Measurements from ENCODE around the gene AP1G2.

Gene AP1G2

GRCh38 chr14:23550812-23551265 is 16.8 kb downstream of the AP1G2 start:
- Histone ChIP-seq H3K36me3 (ENCODE audit: insufficient read depth, low read length) (no peaks in the 10 kb centered on the region), H3K9me3 (ENCODE audit: low read length) (no peaks in the 10 kb centered on the region), H3K9ac (ENCODE audit: low read length) (no peak overlapping the region), H3K4me1 (ENCODE audit: insufficient read depth, low read length) (peaks cover 6% of the 10 kb centered on the region), H3K4me3 (ENCODE audit: low read depth in 1 of 2, low read length in 2 of 2) (peak overlapping the region; percentile 82 to 88), H3K27ac (ENCODE audit: low read depth, low read length) (peak overlapping the region; percentile 76), H3K27me3 (ENCODE audit: control insufficient read depth in 1 of 2, insufficient read depth in 2 of 2, low read length in 2 of 2) (no peaks in the 10 kb centered on the region)

DNA sequence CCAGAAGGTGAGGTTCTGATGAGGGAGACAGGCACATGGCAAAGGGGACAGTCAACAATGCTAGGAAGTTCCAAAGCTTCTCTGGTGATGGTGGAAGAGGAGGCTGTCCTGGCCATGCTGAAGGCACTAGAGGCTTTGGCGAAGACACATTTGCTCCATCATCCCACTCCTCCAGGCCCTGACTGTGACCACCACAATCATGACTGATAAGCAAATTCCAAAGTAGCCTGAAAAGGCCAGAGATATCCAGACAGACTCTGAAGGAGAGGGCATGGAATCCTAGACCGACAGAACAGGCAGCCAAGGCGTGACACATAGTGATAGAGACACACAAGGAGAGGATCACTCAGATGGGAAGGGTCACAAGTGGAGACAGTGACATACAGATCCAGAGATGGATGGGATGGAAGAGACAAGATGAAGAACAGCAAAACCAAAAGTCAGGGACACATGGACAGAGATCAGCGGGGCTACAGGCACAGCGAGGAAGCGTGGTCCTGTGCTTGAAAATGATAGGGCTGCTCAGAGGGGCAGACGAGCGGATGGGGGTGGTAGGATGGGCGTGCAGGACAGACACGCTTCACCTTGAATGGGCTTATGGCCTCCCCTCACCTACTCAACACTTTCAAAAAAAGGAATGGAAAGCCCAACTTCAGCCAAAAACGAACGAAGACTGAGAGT is 17.3 kb downstream of the AP1G2 start:
- Histone ChIP-seq H3K27ac (ENCODE audit: low read depth, low read length) (no peak overlapping the region), H3K9me3 (ENCODE audit: low read length) (no peaks in the 10 kb centered on the region), H3K27me3 (ENCODE audit: control insufficient read depth in 1 of 2, insufficient read depth in 2 of 2, low read length in 2 of 2) (no peaks in the 10 kb centered on the region), H3K4me3 (ENCODE audit: low read depth in 1 of 2, low read length in 2 of 2) (peak overlapping the region; percentile 82 to 88), H3K36me3 (ENCODE audit: insufficient read depth, low read length) (no peaks in the 10 kb centered on the region), H3K4me1 (ENCODE audit: insufficient read depth, low read length) (peaks cover 6% of the 10 kb centered on the region), H3K9ac (ENCODE audit: low read length) (no peak overlapping the region)

DNA sequence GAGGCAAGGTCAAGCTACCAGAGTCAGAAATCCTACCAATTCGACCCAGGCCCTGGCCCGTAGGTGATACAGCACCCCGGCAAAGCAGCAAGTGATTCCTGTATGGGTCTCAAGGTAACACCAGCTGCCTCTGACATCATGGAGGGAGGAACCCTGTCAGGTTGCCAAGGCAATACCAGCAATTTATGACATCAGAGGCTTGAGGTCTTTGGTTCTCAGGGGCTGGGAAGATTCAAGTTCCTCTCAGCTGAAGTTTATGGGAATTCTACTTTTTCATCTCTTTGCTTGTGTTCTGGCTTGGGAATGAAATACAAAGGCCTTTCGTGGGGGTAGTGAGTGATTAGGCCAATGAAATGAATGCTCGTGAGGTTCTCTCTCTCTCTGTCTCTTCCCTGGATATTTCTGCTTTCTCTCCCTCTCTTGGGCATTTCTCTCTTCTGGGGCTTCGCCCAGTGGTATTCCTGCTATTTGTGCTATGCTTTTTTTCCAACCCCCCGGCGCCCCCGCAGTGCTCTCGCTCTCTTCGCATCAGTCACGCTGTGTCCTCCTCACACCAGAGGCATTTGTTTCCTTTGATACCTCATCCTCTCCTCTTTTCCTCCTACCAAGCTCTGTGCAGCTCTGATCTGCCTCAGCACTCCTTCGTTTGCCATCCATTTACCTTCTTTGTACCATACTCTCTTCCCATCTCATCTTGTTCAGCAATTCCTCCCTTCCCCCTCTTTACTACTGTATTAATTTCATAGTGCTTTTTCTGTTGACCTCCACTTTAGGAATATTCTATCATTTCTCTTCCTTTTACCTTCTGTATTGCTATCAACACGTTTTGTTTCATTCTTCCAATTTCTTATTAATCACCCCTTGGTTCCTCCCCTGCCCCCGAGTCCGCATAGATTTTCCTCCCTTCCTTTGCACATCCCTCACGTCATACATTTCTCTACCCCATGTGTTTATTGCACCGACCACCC is 19.0 kb downstream of the AP1G2 start:
- H3K4me1 ChIP-seq (ENCODE audit: insufficient read depth, low read length): peaks cover 6% of the 10 kb centered on the region
- H3K9ac ChIP-seq (ENCODE audit: low read length): no peak overlapping the region
- no peaks in the 10 kb centered on the region for H3K36me3 ChIP-seq (ENCODE audit: insufficient read depth, low read length)
- H3K4me3 ChIP-seq (ENCODE audit: low read depth in 1 of 2, low read length in 2 of 2): no peak overlapping the region
- H3K27ac ChIP-seq (ENCODE audit: low read depth, low read length): no peak overlapping the region
- H3K27me3 ChIP-seq (ENCODE audit: control insufficient read depth in 1 of 2, insufficient read depth in 2 of 2, low read length in 2 of 2): no peaks in the 10 kb centered on the region
- H3K9me3 ChIP-seq (ENCODE audit: low read length): no peaks in the 10 kb centered on the region

- Histone ChIP-seq H3K9me3 (ENCODE audit: low read length) (no peaks in the 10 kb centered on the region), H3K27me3 (ENCODE audit: control insufficient read depth in 1 of 2, insufficient read depth in 2 of 2, low read length in 2 of 2) (no peaks in the 10 kb centered on the region), H3K36me3 (ENCODE audit: insufficient read depth, low read length) (no peaks in the 10 kb centered on the region), H3K9ac (ENCODE audit: low read length) (no peak overlapping the region), H3K27ac (ENCODE audit: low read depth, low read length) (no peak overlapping the region), H3K4me3 (ENCODE audit: low read depth in 1 of 2, low read length in 2 of 2) (no peak overlapping the region), H3K4me1 (ENCODE audit: insufficient read depth, low read length) (peaks cover 6% of the 10 kb centered on the region)
Measured at GRCh38 chr14:23547924-23548323, 19.7 kb downstream of the AP1G2 start.

DNA sequence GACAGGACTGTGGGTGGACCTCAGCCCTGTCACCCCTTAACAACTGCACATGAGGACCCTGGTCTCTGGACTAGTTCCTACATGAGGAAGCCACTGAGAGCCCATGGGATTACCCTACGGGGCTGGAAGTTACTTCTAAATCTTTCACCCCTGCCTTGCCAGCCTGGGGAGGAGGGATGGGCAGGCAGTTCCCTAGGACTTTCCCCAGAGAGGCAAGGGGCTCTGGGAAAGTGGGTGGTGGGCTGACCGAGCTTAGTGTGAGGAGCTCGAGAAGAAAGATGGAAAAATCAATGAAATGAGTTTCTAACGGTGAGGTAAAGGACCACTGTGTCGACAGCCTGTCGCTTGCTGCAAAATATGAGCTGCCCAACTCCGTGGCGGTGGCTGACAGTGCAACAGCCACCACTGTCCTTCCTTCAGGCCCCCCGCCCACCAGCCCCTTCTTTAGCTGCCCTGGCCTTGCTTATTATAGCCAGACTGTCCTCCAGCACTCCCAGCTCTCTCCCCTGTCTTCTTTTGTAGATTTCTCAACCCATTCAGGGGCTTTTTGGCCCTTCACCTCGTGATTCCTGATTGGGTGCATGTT is 21.0 kb downstream of the AP1G2 start:
- H3K4me1 ChIP-seq (ENCODE audit: insufficient read depth, low read length): peaks cover 6% of the 10 kb centered on the region
- H3K27me3 ChIP-seq (ENCODE audit: control insufficient read depth in 1 of 2, insufficient read depth in 2 of 2, low read length in 2 of 2): no peaks in the 10 kb centered on the region
- H3K4me3 ChIP-seq (ENCODE audit: low read depth in 1 of 2, low read length in 2 of 2): no peak overlapping the region
- H3K27ac ChIP-seq (ENCODE audit: low read depth, low read length): no peak overlapping the region
- no peaks in the 10 kb centered on the region for H3K9me3 ChIP-seq (ENCODE audit: low read length)
- no peaks in the 10 kb centered on the region for H3K36me3 ChIP-seq (ENCODE audit: insufficient read depth, low read length)
- no peak overlapping the region for H3K9ac ChIP-seq (ENCODE audit: low read length)

- H3K27me3 ChIP-seq (ENCODE audit: control insufficient read depth in 1 of 2, insufficient read depth in 2 of 2, low read length in 2 of 2): no peaks in the 10 kb centered on the region
- no peaks in the 10 kb centered on the region for H3K9me3 ChIP-seq (ENCODE audit: low read length)
- no peak overlapping the region for H3K27ac ChIP-seq (ENCODE audit: low read depth, low read length)
- no peak overlapping the region for H3K4me3 ChIP-seq (ENCODE audit: low read depth in 1 of 2, low read length in 2 of 2)
- no peak overlapping the region for H3K9ac ChIP-seq (ENCODE audit: low read length)
- peaks cover 6% of the 10 kb centered on the region for H3K4me1 ChIP-seq (ENCODE audit: insufficient read depth, low read length)
- no peaks in the 10 kb centered on the region for H3K36me3 ChIP-seq (ENCODE audit: insufficient read depth, low read length)
Measured at GRCh38 chr14:23545740-23546365, 21.7 kb downstream of the AP1G2 start.

- no peaks in the 10 kb centered on the region for H3K27me3 ChIP-seq (ENCODE audit: control insufficient read depth in 1 of 2, insufficient read depth in 2 of 2, low read length in 2 of 2)
- H3K4me3 ChIP-seq (ENCODE audit: low read depth in 1 of 2, low read length in 2 of 2): no peak overlapping the region
- H3K36me3 ChIP-seq (ENCODE audit: insufficient read depth, low read length): no peaks in the 10 kb centered on the region
- no peaks in the 10 kb centered on the region for H3K4me1 ChIP-seq (ENCODE audit: insufficient read depth, low read length)
- H3K9me3 ChIP-seq (ENCODE audit: low read length): no peaks in the 10 kb centered on the region
- no peak overlapping the region for H3K27ac ChIP-seq (ENCODE audit: low read depth, low read length)
- H3K9ac ChIP-seq (ENCODE audit: low read length): no peak overlapping the region
Measured at GRCh38 chr14:23544511-23545447, 22.8 kb downstream of the AP1G2 start.

GRCh38 chr14:23543403-23543802 is 24.2 kb downstream of the AP1G2 start:
- H3K9me3 ChIP-seq (ENCODE audit: low read length): no peaks in the 10 kb centered on the region
- H3K27me3 ChIP-seq (ENCODE audit: control insufficient read depth in 1 of 2, insufficient read depth in 2 of 2, low read length in 2 of 2): no peaks in the 10 kb centered on the region
- no peaks in the 10 kb centered on the region for H3K36me3 ChIP-seq (ENCODE audit: insufficient read depth, low read length)
- no peaks in the 10 kb centered on the region for H3K4me1 ChIP-seq (ENCODE audit: insufficient read depth, low read length)
- H3K4me3 ChIP-seq (ENCODE audit: low read depth in 1 of 2, low read length in 2 of 2): no peak overlapping the region
- no peak overlapping the region for H3K9ac ChIP-seq (ENCODE audit: low read length)
- H3K27ac ChIP-seq (ENCODE audit: low read depth, low read length): no peak overlapping the region

DNA sequence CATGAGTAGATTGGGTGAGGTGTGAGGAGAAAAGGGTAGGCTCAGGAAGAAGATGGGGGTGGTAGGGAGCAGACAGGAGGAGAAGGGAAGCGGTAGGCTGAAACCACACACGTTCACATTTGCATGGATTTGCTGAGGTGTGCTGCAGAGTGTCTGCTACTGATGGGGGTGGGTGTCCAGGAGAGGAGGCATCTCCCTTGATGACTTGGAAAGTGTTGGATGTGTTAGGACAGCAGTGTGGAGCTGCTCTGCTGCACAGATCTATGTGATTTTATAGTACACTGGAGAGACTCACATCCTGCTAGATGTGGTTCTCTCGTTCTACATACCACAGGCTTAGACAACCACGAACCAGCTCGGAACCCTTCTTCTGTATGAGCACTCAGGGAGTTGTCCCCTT is 25.3 kb downstream of the AP1G2 start:
- Histone ChIP-seq H3K27me3 (ENCODE audit: control insufficient read depth in 1 of 2, insufficient read depth in 2 of 2, low read length in 2 of 2) (no peaks in the 10 kb centered on the region), H3K27ac (ENCODE audit: low read depth, low read length) (no peak overlapping the region), H3K4me3 (ENCODE audit: low read depth in 1 of 2, low read length in 2 of 2) (no peak overlapping the region), H3K4me1 (ENCODE audit: insufficient read depth, low read length) (no peaks in the 10 kb centered on the region), H3K36me3 (ENCODE audit: insufficient read depth, low read length) (no peaks in the 10 kb centered on the region), H3K9me3 (ENCODE audit: low read length) (no peaks in the 10 kb centered on the region), H3K9ac (ENCODE audit: low read length) (no peak overlapping the region)

- no peak overlapping the region for H3K9ac ChIP-seq (ENCODE audit: low read length)
- no peaks in the 10 kb centered on the region for H3K36me3 ChIP-seq (ENCODE audit: insufficient read depth, low read length)
- H3K4me3 ChIP-seq (ENCODE audit: low read depth in 1 of 2, low read length in 2 of 2): no peak overlapping the region
- H3K27ac ChIP-seq (ENCODE audit: low read depth, low read length): no peak overlapping the region
- no peaks in the 10 kb centered on the region for H3K27me3 ChIP-seq (ENCODE audit: control insufficient read depth in 1 of 2, insufficient read depth in 2 of 2, low read length in 2 of 2)
- H3K9me3 ChIP-seq (ENCODE audit: low read length): no peaks in the 10 kb centered on the region
- H3K4me1 ChIP-seq (ENCODE audit: insufficient read depth, low read length): no peaks in the 10 kb centered on the region
Measured at GRCh38 chr14:23540141-23540469, 27.5 kb downstream of the AP1G2 start.
